Measurements from ENCODE around the gene DBH. TPM values are rescaled to one million over a fixed set of nuclear protein-coding genes. Genes with fewer than 3 reads are reported as not detected.

Gene DBH
- total RNA-seq (2014; rRNA removed; shearing (Covaris generic); ENCODE audit: low replicate concordance) = not detected in 2 replicates

GRCh38 chr9:133635533-133636531 is at the start of gene DBH:
DBH (plus strand) TSS chr9:133636363; CDS start chr9:133636372, 9 bp downstream.
- DNase-seq (ENCODE audit: low read depth) = no peak
- in situ Hi-C loops (cut with HindIII; ENCODE audit: low pct_unique_long_range_greater_than_20kb, low sequenced_read_pairs) = no loop called here

- DNase-seq (ENCODE audit: low read depth) = no peak
- in situ Hi-C loops (cut with HindIII; ENCODE audit: low pct_unique_long_range_greater_than_20kb, low sequenced_read_pairs) = no loop called here
These were observed 49.1 kb upstream of the DBH start for GRCh38 chr9:133587051-133587450.

DNA sequence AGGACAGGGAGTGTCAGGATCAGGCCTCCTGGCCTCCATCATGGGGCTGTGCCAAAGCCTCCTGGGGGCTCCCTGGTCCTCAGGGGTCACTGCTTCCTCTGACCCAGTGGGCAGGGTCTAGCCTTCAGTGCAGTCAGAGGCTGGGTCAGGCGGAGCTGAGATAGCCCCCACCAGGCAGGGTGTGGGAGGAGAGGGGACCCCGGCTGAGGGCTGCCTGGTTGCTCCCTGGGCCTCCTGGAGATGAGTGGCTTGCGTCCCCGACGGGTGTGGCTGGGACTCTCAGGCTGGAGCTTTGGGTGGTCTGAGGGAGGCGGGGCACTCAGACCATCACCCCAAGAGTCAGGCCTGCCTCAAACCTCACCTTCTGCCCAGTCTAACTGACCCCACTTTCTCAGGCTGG is 48.7 kb upstream of the DBH start:
- DNase-seq (ENCODE audit: low read depth) = no peak
- in situ Hi-C loops (cut with HindIII; ENCODE audit: low pct_unique_long_range_greater_than_20kb, low sequenced_read_pairs) = no loop called here

- DNase-seq (ENCODE audit: low read depth) = no peak
- in situ Hi-C loops (cut with HindIII; ENCODE audit: low pct_unique_long_range_greater_than_20kb, low sequenced_read_pairs) = no loop called here
These were observed 46.5 kb upstream of the DBH start for GRCh38 chr9:133589454-133590227.

- in situ Hi-C loops (cut with HindIII; ENCODE audit: low pct_unique_long_range_greater_than_20kb, low sequenced_read_pairs) = no loop called here
- no peak for DNase-seq (ENCODE audit: low read depth)
These were observed 45.8 kb upstream of the DBH start for GRCh38 chr9:133590231-133590855.

GRCh38 chr9:133591116-133591910 is 44.9 kb upstream of the DBH start:
- in situ Hi-C loops (cut with HindIII; ENCODE audit: low pct_unique_long_range_greater_than_20kb, low sequenced_read_pairs) = no loop called here
- DNase-seq (ENCODE audit: low read depth) = no peak

DNA sequence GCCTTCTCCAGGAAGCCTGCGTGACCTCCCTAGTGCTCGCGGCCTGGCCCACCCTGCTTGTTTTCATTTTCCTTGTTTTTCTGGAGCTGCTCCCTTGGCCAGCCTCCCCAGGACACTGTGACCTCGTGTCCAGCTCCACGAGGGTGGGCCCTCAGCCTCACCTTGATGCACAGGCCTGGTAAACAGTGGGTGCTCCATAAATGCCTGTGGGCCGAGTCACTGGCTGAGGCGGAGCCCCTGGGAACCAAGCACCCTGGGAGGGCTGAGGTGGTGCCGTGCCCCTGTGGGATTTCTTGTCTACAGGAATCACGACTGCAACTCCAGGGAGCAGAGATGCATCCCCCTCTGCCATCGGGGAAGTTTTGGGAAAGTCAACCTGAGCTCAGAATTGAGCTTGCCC is 44.2 kb upstream of the DBH start:
- DNase-seq (ENCODE audit: low read depth) = no peak
- in situ Hi-C loops (cut with HindIII; ENCODE audit: low pct_unique_long_range_greater_than_20kb, low sequenced_read_pairs) = no loop called here

GRCh38 chr9:133592731-133593409 is 43.3 kb upstream of the DBH start:
- in situ Hi-C loops (cut with HindIII; ENCODE audit: low pct_unique_long_range_greater_than_20kb, low sequenced_read_pairs) = no loop called here
- DNase-seq (ENCODE audit: low read depth) = no peak

DNA sequence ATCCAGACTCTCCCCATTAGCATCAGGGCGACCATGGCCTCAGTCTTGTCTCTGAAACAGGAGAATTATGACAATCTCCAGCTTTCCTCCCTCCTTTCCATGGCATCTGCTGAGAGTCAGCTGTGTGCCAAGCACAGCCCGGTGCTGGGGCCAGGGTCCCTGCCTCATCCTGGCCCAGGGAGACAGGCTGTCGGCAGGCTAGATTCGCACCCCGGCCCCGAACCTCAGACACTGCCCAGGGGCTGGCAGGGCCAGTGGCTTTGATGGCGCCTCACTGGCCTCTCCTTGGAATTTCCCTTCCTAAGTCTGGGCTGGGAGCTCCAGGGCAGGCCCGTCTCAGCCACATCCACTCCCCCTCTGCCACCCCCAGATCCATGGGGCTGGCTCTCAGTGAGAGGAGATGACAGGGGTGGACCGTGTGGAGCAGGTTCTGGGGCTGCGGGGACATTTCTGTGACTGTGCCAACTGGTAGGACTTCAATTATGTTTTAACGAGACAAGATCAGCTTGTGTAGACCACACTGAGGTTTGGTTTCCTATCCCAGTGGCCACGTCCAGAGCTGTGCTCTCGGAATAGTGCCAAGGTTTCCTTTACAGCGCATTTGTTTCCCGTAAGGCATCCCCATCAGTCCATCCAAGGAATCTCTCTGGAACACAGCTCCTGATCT is 42.4 kb upstream of the DBH start:
- DNase-seq (ENCODE audit: low read depth) = no peak
- in situ Hi-C loops (cut with HindIII; ENCODE audit: low pct_unique_long_range_greater_than_20kb, low sequenced_read_pairs) = no loop called here

GRCh38 chr9:133594310-133594709 is 41.9 kb upstream of the DBH start:
- in situ Hi-C loops (cut with HindIII; ENCODE audit: low pct_unique_long_range_greater_than_20kb, low sequenced_read_pairs) = no loop called here
- DNase-seq (ENCODE audit: low read depth) = no peak

DNA sequence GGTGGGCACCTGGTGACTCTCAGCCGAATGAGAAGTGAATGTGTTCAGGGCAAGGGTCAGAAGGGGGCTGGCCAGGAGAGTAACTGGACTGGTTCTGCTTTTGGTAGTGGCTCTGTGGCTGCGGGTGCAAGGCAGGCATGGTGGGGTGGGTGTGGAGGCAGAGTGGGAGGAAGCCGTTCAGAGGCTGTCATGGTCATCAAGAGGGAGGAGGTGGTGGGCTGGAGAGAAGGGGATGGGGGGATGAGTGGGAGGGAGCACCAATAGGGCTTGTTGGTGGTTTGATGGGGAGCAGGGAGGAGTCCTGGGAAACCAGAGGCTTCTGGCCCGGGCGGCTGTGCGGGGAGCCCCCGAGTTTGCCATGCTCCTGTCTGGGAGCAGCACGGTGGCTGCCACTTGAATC is 40.3 kb upstream of the DBH start:
- DNase-seq (ENCODE audit: low read depth) = no peak
- in situ Hi-C loops (cut with HindIII; ENCODE audit: low pct_unique_long_range_greater_than_20kb, low sequenced_read_pairs) = no loop called here

DNA sequence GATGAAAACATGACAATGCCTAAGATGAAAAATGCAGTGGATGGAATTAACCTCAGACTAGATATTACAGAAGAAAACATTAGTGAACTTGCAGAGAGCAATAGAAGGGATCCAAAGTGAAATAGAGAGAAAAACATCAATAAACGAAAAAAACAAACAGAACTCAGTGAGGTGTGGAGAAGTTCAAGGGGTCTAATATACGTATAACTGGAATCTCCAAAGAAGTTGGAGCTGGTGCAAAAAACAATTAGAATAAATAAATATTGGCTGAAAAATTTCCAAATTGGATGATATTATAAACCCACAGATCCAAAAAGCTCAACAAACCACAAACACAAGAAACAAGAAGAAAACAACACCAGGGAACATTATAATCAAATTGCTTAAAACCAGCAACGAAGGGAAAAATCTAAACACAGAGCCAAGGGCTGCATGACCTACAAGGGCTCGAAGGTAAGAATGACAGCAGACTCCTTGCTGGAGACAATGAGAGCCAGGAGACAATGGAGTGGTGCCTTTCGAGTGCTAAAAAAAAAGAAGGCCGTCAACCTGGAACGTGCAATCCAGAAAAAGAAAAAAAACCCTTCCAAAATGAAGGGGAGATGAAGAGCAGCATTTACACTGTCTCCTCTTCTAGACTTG is 38.7 kb upstream of the DBH start:
- DNase-seq (ENCODE audit: low read depth) = peak; percentile 21
- in situ Hi-C loops (cut with HindIII; ENCODE audit: low pct_unique_long_range_greater_than_20kb, low sequenced_read_pairs) = no loop called here

DNA sequence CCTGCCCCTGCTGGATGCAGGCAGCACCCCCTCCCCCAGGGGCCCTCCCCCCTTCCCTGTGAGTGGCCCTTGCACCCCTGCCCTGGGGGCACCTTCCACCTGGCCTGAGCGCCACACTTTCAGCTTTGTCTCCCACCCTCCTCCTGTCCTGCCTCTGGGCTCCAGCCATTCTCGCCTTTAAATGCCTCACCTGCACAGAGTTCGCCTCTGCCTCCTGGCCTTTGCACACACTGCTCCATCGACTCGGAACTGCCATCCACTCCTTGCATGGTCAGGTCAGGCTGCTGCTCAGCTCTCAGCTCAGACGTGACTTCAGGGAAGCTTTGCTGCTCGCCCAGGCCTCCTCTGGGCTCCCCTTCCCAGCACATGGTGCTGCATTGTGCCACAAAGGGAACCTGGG is 37.2 kb upstream of the DBH start:
- in situ Hi-C loops (cut with HindIII; ENCODE audit: low pct_unique_long_range_greater_than_20kb, low sequenced_read_pairs) = no loop called here
- no peak for DNase-seq (ENCODE audit: low read depth)

DNA sequence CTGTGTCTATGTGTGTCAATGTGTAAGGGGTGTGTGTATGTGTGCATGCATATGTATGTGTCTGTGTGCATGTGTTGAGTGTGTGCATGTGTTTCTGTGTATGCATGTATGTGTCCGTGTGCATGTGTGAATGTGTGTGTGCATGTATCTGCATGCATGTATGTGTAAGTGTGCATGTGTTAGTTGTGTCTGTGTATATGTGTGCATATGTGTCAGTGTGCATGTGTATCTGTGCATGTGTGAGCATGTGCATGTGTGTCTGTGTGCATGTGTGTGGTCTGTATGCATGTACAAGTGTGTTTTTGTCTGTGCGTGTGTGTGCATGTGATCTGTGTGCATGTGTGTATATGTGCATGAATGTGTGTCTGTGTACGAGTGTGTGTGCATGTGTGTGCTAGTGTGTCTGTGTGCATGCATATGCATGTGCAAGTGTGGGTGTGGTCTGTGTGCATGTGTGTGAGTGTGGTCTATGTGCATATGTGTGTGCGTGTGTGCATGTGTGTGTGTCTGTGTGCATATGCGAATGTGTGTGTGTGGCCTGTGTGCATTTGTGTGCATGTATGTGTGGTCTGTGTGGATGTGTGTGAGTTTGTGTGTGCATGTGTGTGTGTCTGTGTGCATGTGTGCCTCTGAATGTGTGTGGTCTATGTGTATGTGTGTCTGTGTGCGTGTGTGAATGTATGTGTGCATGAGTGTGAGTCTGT is 36.5 kb upstream of the DBH start:
- no peak for DNase-seq (ENCODE audit: low read depth)
- in situ Hi-C loops (cut with HindIII; ENCODE audit: low pct_unique_long_range_greater_than_20kb, low sequenced_read_pairs) = no loop called here

DNA sequence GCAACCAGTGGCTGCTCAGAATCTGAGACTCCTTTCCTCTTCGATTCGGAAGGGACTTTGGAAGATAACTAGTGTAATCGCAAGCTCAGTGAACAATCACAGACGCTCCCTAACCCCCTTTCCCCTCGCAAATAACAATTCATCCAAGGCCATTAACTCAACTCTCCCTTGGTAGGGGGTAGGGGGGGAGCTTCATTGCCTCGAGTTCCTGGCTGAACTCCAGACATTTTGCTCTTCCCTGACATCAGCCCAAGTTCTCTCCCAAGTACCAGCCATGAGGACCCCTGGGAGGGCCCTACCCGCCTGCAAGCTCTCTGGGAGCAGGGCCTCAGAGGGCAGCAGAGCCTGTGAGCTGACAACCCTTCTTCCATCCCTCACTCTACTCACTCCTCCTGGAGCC is 35.4 kb upstream of the DBH start:
- in situ Hi-C loops (cut with HindIII; ENCODE audit: low pct_unique_long_range_greater_than_20kb, low sequenced_read_pairs) = no loop called here

DNA sequence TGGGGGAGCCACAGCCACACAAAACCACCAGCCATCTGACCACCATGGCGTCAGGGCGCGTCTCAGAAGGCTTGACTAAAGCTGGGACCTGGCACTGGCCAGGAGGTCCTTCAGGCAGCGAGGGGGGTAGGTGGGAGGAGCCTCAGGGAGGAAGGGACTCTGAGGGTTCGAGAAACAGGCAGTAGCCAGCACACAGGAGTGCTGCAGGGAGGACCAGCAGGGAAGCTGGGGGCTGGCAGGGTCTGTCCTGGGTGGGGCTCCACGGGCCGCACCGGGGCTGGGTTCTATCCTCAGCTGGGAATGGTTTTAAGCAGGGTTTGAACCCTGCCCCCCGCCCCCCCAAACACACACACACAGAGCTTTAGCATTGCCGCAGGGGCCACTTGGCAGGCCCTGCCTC is 34.4 kb upstream of the DBH start:
- DNase-seq (ENCODE audit: low read depth) = no peak
- in situ Hi-C loops (cut with HindIII; ENCODE audit: low pct_unique_long_range_greater_than_20kb, low sequenced_read_pairs) = no loop called here

More for the DNA sequence above, 35.4 kb upstream of the DBH start:
- DNase-seq (ENCODE audit: low read depth) = no peak

Data from Caki2 (cell line).